Duodenal mucosa (tissue), 2 donors: ENCODE measurements around the gene PABPC3.

Source experiments
- H3K27ac ChIP-seq: one replicate; pipeline ENCODE4 v1.7.0; 2013; ENCODE audit warnings: low read depth, low read length
- H3K27me3 ChIP-seq, 2 donors: one replicate each; pipeline ENCODE4 v1.7.0; 2013; ENCODE audit warnings: low read length in 2 of 2, control low read depth in 1 of 2; ENCODE audit not compliant: insufficient read depth in 2 of 2, control insufficient read depth in 1 of 2
- H3K36me3 ChIP-seq, 2 donors: one replicate each; pipeline ENCODE4 v1.7.0; 2013; ENCODE audit warnings: low read length in 2 of 2, control low read depth in 1 of 2; ENCODE audit not compliant: insufficient read depth in 2 of 2, control insufficient read depth in 1 of 2
- H3K4me1 ChIP-seq, 2 donors: one replicate each; pipeline ENCODE4 v1.7.0; 2013; ENCODE audit warnings: low read length in 2 of 2, control low read depth in 1 of 2; ENCODE audit not compliant: insufficient read depth in 2 of 2, control insufficient read depth in 1 of 2
- H3K4me3 ChIP-seq, 2 donors: one replicate each; pipeline ENCODE4 v1.7.0; 2013; ENCODE audit warnings: low read length in 2 of 2, low read depth in 1 of 2
- H3K9ac ChIP-seq, 2 donors: one replicate each; pipeline ENCODE4 v1.7.0; 2013; ENCODE audit warnings: low read length in 2 of 2, low read depth in 1 of 2
- H3K9me3 ChIP-seq, 2 donors: one replicate each; pipeline ENCODE4 v1.7.0; 2013; ENCODE audit warnings: low read length in 2 of 2, control low read depth in 1 of 2; ENCODE audit not compliant: control insufficient read depth in 1 of 2

The PABPC3 gene

DNA sequence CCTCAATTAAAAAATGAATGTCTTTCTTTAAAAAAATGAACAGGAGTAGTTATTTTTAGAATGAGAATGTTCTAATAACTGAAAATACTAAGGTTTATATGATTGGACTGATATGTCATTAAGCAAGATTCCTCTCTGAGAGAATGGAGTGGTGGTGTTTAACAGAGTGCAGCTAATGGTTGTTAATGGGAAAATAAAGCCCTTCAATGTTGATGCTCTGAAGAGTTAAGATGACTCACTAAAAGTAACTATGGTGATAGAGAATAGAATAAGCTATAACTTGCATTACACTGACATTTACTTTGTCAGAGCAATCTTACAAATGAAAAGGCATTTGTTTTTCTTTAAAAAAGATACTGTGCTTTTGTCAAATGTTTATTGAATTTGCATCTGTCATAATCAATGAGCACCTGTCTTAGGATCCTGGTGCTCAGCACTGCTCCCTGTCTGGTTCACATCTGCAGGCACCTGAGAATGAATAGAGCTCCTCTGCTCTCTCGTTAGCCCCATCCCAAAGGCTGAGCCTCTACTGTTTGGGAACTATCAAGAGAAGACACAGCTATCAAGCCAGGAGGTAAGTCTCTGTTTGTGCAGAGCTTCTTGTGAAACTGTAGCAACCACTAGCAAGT is 15.1 kb downstream of the PABPC3 start:
- Histone ChIP-seq H3K27me3 (peaks cover 0 to 9% of the 10 kb centered on the region in 2 donors), H3K4me3 (no peak overlapping the region), H3K9ac (no peak overlapping the region), H3K9me3 (no peaks in the 10 kb centered on the region), H3K4me1 (no peaks in the 10 kb centered on the region), H3K36me3 (no peaks in the 10 kb centered on the region), H3K27ac (no peak overlapping the region)

DNA sequence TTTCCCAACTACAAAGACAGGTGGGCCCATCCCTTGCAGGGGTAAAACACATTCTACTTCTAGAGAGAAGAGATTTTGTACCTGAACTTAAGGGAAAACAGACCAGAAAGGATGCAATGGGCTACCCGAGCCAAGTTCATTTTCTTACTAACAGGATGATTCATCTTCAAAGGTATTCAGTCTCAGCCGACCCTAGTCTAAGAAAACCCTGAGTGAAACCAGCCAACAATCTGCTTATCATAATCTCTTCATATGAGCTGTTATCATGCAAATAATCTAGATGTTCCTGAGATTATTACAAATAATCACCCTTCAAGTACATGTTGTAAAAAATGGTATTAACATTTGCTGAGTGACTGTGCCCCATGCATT is 15.6 kb downstream of the PABPC3 start:
- Histone ChIP-seq H3K9ac (no peak overlapping the region), H3K27ac (no peak overlapping the region), H3K4me1 (no peaks in the 10 kb centered on the region), H3K4me3 (no peak overlapping the region), H3K36me3 (no peaks in the 10 kb centered on the region), H3K9me3 (no peaks in the 10 kb centered on the region), H3K27me3 (peaks cover 0 to 9% of the 10 kb centered on the region in 2 donors)

DNA sequence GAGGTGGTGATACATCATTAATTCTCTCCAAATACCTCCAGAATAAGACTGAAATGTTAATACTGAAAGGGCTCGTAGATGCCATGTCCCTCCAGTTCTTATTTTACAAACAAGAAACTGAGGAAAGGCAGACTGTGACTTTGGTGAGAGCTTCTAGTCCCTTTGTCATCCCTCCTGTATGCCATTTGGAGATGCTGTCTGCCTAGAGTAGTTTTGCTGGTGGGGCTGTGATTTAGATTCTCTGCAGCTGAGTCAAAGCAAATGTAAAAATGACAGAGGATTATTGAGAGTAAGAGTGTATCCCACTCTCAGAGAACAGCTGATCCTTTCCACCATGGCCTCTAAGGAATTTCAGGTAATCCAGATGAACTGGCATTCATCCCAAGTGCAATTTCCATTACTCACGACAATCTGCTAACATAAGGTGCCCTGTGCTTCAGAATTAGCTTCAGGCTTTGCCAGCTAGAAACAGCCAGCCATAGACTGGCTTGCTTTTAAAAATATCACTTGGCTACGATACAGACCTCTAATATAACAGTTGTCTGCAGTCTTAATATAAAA is 16.8 kb downstream of the PABPC3 start:
- Histone ChIP-seq H3K9me3 (no peaks in the 10 kb centered on the region), H3K9ac (no peak overlapping the region), H3K4me3 (no peak overlapping the region), H3K27me3 (peaks cover 0 to 9% of the 10 kb centered on the region in 2 donors), H3K27ac (no peak overlapping the region), H3K36me3 (no peaks in the 10 kb centered on the region), H3K4me1 (no peaks in the 10 kb centered on the region)

DNA sequence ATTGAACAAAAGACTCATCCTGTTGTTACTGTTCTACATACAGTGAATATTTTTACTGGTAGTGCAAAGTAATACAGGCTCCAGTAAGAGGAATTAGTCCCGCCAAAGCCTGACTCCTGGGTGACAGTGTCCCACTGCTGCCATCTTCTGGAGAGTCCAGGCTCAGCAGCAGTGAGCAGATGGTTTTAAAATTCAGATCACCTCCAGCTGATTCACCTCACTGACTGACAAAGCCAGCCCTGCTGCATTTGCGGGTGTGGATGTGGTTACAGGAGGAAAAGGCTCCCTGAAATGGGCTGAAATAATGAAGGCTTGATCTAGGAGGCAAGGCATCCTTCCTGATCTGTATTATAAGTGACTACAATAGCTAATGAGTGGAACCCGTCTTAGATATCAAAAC is 18.3 kb downstream of the PABPC3 start:
- no peaks in the 10 kb centered on the region for H3K4me1 ChIP-seq
- H3K36me3 ChIP-seq, result no peaks in the 10 kb centered on the region
- no peak overlapping the region for H3K27ac ChIP-seq
- no peak overlapping the region for H3K4me3 ChIP-seq
- H3K9ac ChIP-seq, result no peak overlapping the region
- H3K27me3 ChIP-seq, result peaks cover 0 to 9% of the 10 kb centered on the region in 2 donors
- no peaks in the 10 kb centered on the region for H3K9me3 ChIP-seq

DNA sequence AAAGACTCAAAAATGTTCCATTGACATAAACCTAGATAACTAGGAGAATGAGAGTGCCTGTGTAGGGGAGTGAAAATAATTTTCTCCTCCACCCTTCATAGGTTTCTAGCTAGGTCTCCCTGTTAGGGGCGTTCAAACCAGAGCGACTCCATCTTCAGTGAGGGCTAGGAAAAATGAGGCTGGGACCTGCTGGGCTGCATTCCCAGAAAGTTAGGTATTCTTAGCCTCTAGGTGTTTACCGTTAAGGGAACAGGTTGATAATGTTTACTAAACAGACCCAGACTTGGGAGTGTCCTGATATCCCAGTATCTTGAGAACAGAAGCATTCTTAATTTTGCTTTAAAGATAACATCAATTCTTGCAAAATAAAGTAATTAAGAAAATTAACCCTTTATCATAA is 20.1 kb downstream of the PABPC3 start:
- no peak overlapping the region for H3K27ac ChIP-seq
- no peak overlapping the region for H3K4me3 ChIP-seq
- no peaks in the 10 kb centered on the region for H3K4me1 ChIP-seq
- H3K9me3 ChIP-seq, result no peaks in the 10 kb centered on the region
- no peaks in the 10 kb centered on the region for H3K36me3 ChIP-seq
- no peak overlapping the region for H3K9ac ChIP-seq
- peaks cover 0 to 9% of the 10 kb centered on the region in 2 donors for H3K27me3 ChIP-seq

DNA sequence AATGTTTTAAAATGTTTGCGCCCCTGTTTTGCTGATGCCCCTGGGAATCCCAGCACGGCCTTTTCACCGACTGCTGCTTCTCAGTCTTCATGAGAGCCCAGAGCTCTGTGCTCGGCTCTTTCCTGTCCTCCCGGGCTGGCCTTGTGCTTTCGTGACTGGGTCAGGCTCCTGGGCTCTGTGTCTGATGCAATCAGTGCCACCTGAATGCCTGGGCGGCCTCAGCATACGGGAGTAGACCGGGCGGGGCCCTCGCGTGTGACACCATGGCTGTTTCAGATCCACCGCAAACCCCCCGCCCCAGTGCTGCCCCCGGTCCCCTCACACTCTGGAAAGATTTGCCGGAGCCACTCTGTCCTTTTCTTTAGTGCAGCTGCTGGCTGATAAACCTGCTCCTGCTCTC is 21.4 kb downstream of the PABPC3 start:
- H3K4me1 ChIP-seq, result no peaks in the 10 kb centered on the region
- H3K9ac ChIP-seq, result no peak overlapping the region
- no peak overlapping the region for H3K27ac ChIP-seq
- H3K9me3 ChIP-seq, result no peaks in the 10 kb centered on the region
- H3K4me3 ChIP-seq, result no peak overlapping the region
- peaks cover 0 to 4% of the 10 kb centered on the region in 2 donors for H3K27me3 ChIP-seq
- no peaks in the 10 kb centered on the region for H3K36me3 ChIP-seq

DNA sequence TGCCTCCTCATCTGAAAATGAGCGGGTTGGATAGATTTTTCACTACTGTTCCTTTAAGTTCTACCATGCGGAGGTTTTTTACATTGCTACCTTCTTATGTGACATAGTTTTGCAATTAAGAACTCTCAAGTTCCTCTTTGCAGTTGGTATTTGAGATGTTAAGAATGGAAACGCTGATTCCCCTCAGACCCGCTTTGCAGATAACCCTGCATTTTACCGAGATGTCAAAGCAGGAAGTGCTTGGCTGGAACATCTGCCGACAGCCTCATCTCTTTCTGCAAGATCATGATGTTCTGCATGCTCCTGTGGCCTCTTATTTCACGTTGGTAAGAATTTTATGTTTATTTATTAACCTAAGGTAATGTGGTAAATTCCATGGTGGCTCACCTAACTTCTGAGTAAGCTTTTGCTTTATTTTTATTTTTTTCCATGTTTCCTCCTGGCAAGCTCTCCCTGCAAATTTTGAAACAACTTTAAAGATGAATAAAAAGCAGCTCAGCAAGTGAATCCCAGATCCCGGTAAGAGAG is 22.5 kb downstream of the PABPC3 start:
- no peaks in the 10 kb centered on the region for H3K9me3 ChIP-seq
- H3K36me3 ChIP-seq, result no peaks in the 10 kb centered on the region
- no peak overlapping the region for H3K9ac ChIP-seq
- H3K4me1 ChIP-seq, result no peaks in the 10 kb centered on the region
- no peak overlapping the region for H3K27ac ChIP-seq
- no peaks in the 10 kb centered on the region for H3K27me3 ChIP-seq
- no peak overlapping the region for H3K4me3 ChIP-seq

DNA sequence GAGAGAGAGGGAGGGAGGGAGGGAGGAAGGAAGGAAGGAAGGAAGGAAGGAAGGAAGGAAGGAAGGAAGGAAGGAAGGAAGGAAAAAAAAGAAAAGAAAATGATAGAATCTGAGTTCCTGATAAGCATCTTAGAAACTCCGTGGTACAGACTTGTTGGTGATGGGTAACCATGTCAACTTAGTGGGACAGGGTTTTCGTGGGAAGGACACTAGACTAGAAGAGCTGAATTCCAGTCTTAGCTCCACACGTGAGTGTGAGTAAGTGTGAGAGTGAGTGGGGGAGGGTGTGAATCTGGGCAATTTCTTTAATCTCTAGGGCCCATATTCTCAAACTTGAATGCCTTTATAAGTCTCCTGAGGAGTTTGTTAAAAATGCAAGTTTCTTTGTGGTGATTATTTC is 35.0 kb downstream of the PABPC3 start:
- no peak overlapping the region for H3K27ac ChIP-seq
- no peaks in the 10 kb centered on the region for H3K4me1 ChIP-seq
- no peak overlapping the region for H3K9ac ChIP-seq
- no peak overlapping the region for H3K4me3 ChIP-seq
- H3K9me3 ChIP-seq, result peaks cover 0 to 4% of the 10 kb centered on the region in 2 donors
- H3K36me3 ChIP-seq, result no peaks in the 10 kb centered on the region
- H3K27me3 ChIP-seq, result peaks cover 0 to 5% of the 10 kb centered on the region in 2 donors

DNA sequence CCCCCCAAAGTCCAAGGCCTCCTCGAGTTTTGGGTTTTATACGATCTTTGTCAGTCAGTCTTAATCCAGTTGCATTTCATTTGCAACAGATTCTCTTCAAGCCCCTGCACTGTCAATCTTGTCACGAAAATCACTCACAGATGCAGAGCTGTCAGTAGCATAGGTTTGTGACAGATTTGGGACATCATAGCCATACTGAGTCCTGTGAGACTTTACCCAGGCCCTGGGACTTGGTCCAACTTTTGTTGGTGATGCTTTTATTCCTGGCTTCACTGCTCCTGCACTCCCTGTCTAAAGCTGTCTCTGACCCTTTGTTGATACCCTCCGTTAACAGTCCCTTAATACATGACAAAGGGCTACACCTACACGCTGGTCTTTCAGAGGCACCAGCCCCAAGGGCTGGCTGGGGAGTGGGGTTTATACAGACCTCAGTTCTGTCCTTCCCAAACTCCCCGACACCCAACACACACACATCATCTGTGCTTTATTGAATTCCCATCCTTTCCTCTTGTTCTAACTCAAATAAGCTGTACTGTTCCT is 36.0 kb downstream of the PABPC3 start:
- peaks cover 0 to 5% of the 10 kb centered on the region in 2 donors for H3K27me3 ChIP-seq
- H3K4me1 ChIP-seq, result no peaks in the 10 kb centered on the region
- H3K9me3 ChIP-seq, result peaks cover 0 to 4% of the 10 kb centered on the region in 2 donors
- no peak overlapping the region for H3K9ac ChIP-seq
- H3K4me3 ChIP-seq, result no peak overlapping the region
- no peak overlapping the region for H3K27ac ChIP-seq
- no peaks in the 10 kb centered on the region for H3K36me3 ChIP-seq

DNA sequence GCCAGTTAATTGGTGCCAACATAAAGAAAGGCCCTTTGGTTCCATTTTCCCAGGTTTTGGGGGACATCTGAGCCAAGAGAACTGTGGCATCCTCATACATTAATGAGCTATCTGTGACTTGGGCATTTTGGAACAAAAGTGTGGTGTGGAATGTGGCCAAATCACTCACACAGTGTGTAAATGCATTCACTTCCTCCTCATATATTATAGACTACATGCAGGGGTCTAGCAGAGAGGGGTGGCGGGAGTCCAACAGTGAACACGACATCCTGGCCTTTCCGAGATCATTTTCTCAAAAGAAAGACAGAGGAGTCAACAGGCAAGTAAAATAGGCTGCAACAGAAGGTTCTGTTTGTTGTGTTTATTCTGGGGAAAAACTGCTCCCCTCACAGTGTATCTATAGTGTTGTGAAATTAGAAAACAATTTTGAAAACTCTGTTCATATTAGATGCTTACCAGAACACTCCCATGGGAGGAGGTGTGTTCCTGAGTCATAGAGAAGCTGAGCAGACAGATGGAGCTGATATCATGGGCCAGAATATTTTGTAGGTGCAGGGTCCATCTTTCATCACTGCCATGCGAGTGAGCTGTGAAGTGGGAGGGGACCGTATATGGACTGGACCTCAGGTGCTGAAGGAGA is 36.9 kb downstream of the PABPC3 start:
- Histone ChIP-seq H3K27me3 (peaks cover 0 to 5% of the 10 kb centered on the region in 2 donors), H3K4me1 (no peaks in the 10 kb centered on the region), H3K9me3 (peaks cover 0 to 4% of the 10 kb centered on the region in 2 donors), H3K36me3 (no peaks in the 10 kb centered on the region), H3K4me3 (no peak overlapping the region), H3K9ac (no peak overlapping the region), H3K27ac (no peak overlapping the region)
